NCI-H146 (cell line): ENCODE data around the gene BMAL2.
A peak's percentile ranks its signal among the peaks of the same experiment; 100 is the strongest.

ENCODE experiments used
- DNase-seq: peaks from one replicate; lab custom pipeline; 2025; lab: John Stamatoyannopoulos, UW

The BMAL2 gene

DNA sequence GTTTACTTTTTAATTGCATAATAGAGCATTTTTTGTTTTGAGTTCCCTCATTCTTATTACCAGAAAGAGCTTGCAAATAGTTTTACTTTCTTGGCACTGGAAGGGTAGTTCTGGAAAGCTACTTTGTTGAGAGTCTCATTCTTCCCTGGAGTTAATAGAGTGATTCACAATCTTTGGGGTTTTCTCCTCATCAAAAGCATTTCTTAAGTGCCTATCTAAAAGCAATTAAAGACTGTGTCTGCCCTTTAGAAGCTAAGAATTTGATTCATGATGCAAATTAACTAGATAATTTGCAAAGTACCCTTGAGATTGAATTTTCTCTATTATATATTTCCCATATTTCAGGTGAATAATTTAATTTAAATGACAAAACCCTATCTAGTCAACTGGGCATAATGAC is 8.1 kb upstream of the BMAL2 start:
- DNase-seq = no peak

GRCh38 chr12:27330846-27331245 is 1.8 kb upstream of the BMAL2 start:
- DNase-seq = no peak

DNA sequence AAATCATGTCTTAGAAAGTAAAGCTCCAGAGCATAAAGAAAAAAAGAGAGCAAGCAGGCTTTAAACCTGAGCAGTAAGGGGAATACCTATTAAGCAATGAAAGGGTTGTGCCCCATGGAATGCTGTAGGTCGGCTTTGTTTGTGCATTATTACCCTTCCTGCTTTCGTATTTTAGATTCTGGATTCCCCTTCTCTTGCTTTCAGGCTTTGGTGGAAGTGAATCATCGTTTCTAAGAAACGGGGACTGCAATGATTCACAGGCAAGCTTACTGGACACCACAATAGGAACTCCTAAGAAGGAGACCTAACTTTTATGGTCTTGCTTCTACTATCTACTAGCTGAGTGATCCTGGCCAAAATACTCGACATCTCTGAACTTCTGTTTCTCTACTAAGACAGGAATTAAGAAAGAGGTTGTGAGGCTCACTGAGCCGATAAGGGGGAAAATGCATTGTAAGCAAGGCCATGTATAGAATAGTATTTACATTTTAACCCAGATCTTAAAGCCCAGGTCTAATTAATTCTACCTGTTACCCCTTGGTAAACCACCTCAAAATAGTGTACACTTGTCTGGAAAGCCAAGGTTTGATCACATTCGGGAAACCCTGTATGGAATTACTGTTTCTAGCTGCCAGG is 1.2 kb upstream of the BMAL2 start:
- no peak for DNase-seq

DNA sequence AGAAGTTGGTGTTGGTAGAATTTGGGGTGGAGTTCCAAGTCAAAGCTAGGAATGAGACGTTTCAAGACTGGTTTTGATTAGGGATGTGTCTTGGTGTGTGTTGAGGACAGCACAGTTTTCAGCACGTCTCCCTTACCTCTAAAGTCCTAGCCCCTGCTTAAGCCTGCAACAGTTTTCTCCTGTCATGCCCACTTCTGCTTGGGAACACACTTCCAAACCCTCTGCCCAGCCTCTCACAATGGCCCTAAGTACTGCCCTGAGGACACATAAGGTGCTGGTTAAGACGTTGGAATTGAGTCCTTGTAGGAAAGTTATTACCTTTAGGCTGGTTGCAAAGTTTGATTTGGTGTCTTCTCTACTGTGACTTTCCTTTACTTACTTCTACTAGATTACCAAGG is 710 bp upstream of the BMAL2 start:
- peak; percentile 48 for DNase-seq

DNA sequence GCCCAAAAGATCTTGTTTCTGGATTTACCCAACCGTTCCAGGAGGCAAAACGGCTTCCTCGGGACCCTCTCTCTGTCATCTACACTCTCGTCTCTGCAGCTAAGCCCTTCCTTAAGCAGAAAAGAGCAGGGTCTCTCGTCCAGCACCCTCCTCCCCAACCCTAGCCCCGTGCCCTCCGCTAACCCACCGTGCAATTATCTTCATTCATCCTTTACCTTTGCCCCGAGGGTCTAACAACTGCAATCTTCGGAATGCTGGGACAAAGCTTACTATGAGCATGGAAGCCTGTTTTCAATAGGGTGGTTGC is 276 bp upstream of the BMAL2 start:
- DNase-seq = no peak

GRCh38 chr12:27333403-27334009 is 870 bp downstream of the BMAL2 start:
- DNase-seq = peak; percentile 72

- peak; percentile 9 for DNase-seq
Observed at GRCh38 chr12:27334042-27334720, 1.5 kb downstream of the BMAL2 start.

DNA sequence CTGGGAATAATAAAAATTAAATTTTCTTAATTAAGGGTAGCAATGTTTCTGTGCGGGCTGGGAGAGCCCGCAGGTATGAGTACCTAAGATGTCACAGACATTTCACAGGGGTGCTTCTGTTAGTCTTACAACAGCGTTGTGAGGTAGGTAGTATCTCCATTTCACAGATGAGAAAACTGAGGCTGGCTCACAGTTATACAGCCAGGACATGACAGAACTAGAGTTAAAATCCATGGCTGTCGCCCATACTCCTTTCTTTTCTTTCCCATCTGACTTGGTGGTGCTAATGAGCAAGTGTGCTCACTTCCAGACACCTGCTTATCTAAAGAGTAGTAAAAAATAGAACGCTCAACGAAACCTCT is 2.1 kb downstream of the BMAL2 start:
- no peak for DNase-seq

- DNase-seq = no peak
Observed at GRCh38 chr12:27335364-27336281, 3.0 kb downstream of the BMAL2 start.

DNA sequence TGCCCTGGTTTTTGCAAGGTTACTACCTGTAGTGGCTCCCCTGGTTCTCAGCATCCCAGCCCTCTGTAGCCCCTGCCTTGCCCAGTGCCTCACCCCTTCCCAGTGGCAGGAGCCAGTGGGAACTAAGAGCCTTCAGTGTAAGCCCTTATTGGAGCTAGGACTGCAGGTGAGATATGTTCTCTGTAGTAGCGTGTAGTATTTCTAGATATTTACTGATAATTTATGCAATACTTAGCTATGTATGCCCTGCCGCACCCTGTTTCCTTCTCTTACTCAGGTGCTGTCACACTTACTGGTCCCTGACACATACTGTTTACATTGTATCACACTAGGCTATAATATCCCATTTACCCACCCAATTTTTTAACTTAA is 3.6 kb downstream of the BMAL2 start:
- DNase-seq = no peak

DNA sequence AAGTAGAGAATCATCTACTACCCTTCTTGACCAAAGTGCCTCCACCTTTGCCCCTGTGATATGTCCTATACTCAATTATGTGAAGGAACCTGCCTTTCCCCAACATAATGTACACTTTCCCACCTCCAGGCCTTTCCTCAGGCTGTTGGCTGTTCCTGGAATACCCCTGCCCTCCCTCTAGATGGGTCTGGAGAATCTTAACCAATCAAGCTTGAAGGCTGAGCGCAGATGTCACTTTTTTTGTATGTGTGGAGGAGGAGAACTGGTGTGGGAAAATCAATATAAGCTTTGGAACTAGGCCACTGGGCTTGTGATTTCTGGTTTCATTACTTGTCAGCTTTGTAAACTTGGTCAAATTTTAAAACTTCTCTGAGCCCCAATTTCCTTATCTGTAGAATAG is 4.7 kb downstream of the BMAL2 start:
- DNase-seq = no peak

DNA sequence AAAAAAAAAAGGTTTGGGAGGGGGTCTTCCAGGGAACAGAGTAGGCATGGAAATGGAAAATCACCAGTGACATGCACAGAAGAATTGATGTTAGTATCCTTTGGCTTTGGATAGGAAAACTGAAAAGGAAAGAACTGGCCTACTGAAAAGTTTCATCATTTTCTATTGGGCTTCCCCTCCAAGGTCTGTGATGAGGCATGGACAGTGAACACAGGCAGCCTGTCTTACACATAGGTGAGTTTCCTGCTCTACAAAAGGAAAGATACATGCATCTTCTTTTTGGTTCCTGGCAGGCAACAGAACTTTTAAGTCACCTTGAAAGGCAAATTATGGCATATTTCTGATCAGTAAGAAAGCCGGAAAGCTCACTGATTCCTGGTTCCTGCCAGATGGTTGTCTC is 5.8 kb downstream of the BMAL2 start:
- no peak for DNase-seq

GRCh38 chr12:27340971-27341370 is 8.3 kb downstream of the BMAL2 start:
- no peak for DNase-seq

DNA sequence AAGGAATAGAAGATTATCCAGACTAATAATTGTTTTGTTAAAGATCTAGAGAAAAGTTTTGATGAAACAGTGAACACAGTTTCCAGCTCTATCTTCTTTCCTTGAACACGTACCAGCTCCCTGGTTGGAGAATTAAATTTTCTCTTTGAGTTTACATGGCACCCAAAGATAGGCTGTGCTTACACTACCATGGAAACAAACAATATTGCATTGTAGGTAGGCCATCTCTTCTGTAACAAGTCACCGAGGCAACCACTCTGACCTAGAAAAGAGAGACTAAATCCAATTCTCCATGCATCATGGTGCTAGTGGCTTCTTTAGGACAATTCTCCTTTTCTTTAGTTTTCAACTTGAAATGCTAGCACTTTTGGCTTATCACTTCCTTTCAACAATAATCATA is 9.9 kb downstream of the BMAL2 start:
- DNase-seq = no peak

GRCh38 chr12:27343255-27344000 is 10.8 kb downstream of the BMAL2 start:
- DNase-seq = no peak

DNA sequence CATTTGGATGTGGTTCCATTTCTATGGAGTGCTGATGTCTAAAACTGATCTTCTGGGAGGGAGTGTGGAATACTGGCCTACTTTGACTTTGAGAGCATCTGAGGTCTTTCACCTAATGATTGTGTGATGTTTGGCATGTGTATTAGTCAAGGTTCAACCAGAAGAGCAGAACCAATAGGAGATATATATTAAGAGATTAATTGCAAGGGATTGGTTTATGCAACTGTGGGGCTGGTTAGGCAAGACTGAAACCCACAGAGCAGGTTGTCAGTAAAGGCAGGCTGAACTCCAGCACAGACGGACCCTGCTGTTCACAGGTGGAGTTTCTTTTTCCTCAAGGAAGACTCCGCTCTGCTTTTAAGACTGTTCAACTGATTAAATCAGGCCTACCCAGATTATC is 11.6 kb downstream of the BMAL2 start:
- DNase-seq = no peak

DNA sequence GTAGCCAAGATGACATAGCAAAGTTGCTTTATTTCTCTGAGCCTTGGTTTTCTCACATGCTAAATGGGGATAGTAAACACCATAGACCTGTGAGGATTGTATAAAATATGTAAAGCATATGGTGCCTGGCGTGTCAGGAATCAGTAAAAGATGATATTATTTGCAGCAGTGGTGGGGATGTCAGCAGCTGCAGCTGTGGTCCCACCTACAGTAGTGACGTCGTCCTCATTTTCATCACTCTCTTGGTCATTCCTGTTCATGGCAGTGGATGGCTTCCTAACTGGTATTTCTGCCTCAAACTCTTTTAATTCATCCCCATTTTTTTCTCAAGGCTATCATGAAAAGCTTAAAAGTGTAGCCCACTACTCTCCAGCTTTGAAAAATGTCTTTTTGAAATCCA is 12.1 kb downstream of the BMAL2 start:
- DNase-seq = no peak

DNA sequence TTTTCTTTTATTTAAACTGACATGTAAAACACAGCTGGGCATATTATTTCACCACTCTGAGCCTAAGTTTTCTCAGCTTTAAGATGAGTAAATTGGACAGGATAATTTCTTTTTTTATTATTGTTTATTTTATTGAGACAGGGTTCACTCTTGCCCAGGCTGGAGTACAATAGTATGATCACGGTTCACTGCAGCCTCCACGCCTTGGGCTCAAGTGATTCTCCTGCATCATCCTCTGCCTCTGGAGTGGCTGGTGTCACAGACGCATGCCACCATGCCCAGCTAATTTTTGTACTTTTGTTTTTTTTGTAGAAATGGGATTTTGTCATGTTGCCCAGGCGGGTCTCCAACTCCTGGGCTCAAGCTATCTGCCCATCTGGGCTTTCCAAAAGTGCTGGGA is 12.7 kb downstream of the BMAL2 start:
- no peak for DNase-seq

GRCh38 chr12:27347779-27348178 is 15.1 kb downstream of the BMAL2 start:
- DNase-seq = peak; percentile 82

DNA sequence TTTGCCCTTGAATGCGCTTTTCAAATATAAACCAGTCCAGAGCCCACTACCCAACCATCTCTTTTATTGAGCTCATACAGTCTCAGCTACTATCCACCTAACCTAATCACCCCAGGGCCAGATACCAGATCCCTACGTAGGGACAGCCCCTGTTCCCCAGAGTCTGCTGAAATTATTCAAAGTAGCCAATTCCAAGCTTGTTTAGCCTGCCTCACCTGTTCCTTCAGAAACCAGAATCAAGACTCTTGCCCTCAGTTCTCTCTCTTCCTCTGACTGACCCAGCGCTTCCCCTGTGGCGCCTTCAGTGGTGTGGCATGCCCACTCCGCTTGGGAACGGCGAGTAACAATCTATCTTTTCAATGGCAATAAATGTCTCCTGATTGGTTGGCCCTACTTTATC is 18.8 kb downstream of the BMAL2 start:
- DNase-seq = no peak

DNA sequence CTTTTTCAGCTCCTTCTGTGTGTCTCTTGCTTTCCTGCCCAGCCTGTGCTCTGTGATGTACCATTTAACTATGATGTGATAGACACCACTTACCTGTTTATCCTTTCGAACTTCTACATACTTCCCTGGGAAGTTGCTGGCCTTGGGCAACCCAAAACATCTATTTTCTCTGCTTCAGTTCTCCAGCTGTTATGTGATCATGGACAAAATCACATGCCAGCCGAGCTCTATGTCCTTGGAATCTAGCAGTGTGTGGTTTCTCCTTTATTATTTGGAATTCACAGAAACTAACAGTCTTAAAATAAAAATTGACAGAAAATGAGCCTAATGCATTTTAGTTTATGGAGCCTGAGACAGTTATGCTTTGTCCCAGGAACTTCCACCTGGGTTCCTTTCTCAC is 22.9 kb downstream of the BMAL2 start:
- no peak for DNase-seq

DNA sequence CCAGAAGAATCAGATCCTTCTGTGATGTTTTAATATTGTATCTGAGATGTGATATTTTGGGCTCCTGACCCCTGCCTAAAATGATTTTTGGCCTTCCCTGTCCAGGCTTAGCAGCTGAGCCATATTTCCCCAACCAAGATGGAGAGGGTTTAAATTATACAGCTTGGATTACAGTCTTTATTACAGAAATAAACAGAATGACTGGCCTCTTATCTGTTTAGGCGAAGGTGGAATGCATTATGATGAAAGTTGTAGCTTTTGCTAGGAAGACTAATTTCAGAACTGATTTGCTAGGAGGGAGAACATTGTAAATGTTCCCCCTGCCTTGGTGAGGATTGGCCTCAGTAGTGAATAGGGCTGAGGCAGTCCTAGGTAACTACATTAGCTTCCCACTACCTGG is 23.3 kb downstream of the BMAL2 start:
- no peak for DNase-seq
